Hematopoietic multipotent progenitor cell (in vitro differentiated cells): ENCODE measurements around the gene POTEH. TPM values are rescaled to one million over a fixed set of nuclear protein-coding genes. Genes with fewer than 3 reads are reported as not detected.
"Not testable (repeated sequence)": the region's sequence is repeated elsewhere in the genome, so short reads cannot be mapped to it uniquely, and the experiment has no call there.

Experiments used
- DNase-seq, 3 donors: peaks; one replicate each; pipeline ENCODE4 v3.0.0-alpha.2; 2011 to 2015; ENCODE audit warnings: low read depth in 2 of 3, low spot score in 2 of 3
- total RNA-seq: library from RNA; depleted of rRNA; stranded (reverse); fragments of >200 nt; gene quantifications from one replicate; pipeline ENCODE4 v1.2.3, GENCODE V29; 2012

Gene POTEH
- total RNA-seq = not detected

DNA sequence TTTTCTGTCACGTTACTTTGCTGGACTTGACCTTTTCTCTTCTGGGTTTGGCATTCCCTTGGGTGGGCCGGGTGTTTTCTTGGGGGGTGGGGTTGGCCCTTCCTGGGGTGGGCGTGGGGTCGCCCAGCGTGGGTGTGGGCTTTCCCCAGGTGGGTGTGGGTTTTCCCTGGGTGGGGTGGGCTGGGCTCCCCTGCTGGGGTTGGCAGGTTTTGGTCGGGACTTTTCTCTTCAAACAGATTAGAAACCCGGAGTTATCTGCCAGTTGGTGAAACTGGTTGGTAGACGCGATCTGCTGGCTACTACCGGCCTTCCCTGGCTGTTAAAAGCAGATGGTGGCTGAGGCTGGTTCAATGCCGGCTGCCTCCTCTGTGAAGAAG is at the start of gene POTEH:
POTEH (plus strand) TSS at position 278 of the 377 bp plus-strand sequence; CDS start at position 330, 52 bp downstream.
- not testable (repeated sequence) for DNase-seq

DNA sequence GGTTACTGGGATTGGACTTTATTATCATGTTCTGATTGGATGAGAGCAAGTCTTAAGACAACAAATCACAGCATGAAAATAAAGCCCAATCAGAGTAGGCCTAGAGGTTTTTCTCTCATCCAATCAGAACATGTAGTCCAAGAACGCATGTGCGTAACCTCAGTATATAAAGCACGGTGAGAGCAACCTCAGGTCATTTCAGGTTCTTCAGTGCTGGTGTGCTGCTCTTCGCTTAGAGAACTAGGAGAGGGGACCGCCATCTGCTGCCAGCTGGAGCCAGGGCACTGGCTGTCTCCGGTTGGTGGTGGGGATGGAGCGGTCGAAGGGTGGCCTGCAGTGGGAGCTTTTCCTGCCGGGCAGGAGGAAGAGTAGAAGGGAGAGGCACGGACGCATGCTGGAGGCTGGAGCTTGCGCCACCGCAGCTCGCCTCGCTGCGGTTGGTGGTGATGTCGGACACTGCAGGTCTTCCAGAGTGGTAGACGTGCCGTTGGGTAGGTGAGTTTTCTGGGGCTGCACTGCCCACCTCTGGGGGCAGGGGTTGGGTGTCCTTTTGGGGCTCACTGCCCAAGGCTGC is 47.5 kb upstream of the POTEH start:
- not testable (repeated sequence) for DNase-seq

DNA sequence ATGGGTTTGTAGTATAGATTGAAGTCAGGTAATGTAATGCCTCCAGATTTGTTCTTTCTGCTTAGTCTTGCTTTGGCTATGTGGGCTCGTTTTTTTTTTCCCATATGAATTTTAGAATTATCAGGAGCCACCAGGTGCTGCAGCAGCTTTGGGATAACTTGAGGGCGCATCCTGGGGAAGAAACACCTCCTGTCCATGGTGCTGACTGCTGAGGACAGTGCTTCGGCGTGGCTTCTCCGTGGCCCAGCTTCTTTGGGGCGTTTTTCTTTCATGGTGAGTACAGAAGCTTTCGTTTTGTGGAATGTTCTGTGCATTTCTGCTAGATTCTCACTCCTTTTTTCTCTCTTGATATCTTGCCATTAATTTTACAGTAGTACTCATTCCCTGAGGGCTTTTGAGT is 37.9 kb upstream of the POTEH start:
- DNase-seq = not testable (repeated sequence)

DNA sequence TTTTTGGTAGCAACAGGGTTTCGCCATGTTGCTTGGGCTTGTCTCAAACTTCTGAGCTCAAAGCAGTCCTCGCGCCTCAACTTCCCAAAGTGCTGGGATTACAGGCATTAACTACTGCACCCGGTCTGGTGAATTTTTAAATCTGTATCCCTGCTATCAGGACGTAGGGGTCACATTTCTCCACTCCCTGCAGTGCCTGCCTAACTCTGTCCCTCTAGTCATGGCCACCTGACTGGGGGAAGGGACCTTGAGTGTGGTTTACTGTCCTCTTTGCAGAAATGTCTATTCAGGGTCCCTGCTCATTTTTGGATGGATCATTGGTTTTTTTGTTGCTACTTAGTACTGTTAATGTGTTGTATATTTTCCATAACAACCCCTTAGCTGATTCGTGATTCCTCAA is 37.1 kb upstream of the POTEH start:
- DNase-seq = not testable (repeated sequence)

DNA sequence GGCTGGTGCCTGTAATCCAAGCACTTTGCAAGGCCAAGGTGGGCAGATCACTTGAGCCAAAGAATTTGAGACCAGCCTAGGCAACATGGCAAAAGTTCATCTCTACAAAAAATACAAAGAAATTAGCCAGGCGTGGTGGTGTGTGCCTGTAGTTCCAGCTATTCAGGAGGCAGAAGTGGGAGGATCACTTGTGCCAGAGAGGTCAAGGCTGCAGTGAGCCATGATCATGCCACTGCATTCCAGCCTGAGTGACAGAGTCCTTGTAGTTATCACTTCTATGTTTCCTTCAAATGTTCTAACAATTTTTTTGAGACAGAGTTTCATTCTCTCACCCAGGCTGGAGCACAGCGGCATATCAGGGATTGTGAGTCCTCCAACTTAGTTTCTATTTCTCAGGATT is 36.6 kb upstream of the POTEH start:
- DNase-seq = not testable (repeated sequence)

DNA sequence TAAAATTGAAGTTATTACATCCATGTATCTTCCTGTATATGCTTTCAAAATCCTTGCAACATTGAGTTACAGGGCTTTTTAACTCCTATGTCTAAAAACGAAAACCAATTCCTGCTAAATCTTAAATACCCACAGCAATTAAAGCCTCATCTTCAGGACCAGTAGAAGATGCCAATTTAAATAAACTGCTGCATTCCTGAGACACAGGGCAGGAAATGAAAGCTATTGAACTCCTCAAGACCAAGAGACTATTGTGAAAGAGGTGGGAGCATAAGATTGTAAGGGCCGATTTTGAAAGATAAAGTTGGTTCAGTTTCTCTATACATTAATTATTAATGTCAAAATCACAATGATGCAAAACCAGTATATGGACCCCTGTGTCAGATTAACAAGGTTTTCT is 28.7 kb upstream of the POTEH start:
- not testable (repeated sequence) for DNase-seq

DNA sequence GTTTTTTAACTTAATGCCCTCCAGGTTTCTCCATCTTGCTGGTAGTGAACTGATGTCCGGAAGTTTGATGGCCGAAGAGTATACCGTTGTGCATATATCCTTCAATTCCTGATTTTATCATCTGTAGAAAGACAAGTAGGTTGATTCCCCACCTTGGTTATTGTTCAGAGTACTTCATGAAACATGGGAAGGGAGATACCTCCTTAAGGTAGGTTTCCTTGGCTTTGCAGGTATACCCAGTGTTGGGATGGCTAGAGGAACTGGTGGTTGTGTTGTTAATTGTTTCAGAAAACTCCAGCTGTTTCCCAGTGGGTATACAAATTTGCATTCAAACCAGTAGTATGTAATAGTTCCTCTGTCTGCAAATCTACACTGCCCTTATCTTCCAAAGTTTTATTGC is 25.1 kb upstream of the POTEH start:
- DNase-seq = not testable (repeated sequence)

DNA sequence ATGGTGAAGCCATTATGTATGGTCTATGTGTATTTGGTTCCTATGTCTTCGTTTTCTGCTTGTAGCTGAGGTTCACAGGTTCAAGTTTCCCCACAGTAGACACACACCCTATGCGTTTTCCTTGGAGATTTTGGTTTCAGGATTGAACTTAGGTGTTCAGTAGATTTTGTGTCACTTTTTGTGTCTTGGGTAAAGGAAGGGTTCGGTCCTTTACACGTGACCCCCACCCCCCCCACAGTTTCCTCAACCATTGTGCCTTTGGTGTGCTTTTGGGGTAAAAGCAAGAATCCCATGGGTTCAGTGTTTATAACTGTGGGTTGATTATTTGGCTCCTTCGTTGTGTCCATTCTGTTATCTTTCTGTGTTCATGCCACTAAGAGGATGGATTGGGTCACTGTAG is 24.3 kb upstream of the POTEH start:
- DNase-seq = not testable (repeated sequence)

DNA sequence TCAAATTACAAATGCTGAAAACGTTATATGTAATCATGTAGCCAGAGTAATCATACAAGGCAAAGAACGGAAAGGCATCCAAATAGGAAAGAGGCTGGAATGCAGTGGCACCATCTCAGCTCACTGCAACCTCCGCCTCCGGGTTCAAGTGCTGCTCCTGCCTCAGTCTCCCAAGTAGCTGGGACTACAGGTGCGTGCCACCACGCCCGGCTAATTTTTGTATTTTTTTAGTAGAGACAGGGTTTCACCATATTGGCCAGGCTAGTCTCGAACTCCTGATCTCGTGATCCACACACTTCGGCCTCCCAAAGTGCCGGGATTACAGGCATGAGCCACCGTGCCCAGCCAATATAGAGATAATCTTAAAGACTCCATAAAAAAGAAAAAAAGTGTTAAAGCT is 20.4 kb upstream of the POTEH start:
- not testable (repeated sequence) for DNase-seq

DNA sequence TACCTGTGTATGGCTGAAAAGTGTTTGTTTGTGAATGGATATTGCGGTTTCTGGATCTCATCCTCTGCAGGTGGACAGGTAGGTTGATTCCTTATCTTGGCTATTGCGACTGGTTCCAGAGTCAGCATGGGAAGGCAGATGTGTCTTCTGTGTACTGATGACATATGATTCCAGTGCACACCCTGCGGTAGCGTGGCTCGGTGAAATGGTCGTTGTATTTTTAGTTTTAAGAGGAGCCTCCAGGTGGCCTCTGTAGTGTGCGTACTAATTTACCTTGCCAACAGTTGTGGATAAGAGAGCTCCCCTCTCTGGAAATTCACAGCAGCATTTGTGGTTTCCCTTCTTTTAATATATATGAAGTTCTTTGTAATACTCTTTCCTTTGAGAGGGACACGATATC is 10.1 kb upstream of the POTEH start:
- not testable (repeated sequence) for DNase-seq

DNA sequence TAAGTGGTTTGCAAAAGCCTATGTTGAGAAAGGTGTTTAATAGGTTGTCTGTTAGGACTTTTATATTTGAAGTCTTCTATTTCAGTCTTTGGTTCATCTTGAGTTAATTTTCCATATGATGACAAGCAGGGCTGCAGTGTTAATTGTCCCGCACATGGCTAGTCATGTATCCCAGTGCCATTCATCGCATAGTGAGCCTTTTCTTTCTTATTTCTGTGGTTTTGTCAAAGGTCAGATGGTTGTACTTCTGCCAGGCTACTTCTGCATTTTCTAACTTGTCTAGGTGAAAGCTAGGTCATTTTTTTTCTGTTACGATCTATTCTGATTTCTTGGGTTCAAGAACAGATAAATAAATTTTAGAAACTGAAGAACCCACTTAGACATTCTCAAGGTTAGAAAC is 5.7 kb upstream of the POTEH start:
- not testable (repeated sequence) for DNase-seq

DNA sequence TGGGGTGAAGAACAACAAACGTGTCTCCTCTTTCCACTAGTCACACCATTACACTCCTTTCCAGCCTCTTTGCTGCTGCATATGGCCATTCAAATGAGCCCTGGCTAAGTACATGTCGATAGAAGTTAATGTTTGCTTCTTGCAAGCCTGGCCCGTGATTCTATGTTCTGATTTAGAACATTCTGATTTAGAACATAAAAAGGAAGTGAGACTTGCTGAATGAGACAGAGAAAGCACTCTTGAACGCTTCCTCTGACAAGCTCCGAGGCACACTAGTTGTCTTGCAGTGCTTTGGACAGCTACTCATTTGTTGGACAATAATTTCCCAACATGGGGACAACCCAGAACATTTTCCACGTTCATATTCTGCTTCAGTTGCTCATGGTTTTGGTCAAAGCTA is 5.1 kb upstream of the POTEH start:
- not testable (repeated sequence) for DNase-seq

DNA sequence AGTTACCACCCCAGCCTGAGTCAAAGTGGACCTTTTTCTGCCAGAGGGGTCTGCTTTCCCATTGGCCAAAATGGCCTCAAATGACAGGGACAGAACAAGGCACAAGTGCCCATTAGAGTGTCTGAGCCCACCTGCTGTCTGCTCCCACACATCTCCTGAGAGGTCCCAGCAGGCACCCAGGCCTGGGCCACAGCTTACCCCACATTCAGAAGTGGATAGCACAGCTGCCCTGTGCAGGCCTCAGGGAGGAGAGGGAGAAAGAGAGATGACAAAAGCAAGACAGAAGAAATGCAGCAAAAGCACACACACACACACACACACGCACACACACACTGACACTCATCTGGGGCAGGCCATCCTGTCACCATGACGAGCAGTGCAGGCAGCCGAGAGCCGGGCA is 4.2 kb upstream of the POTEH start:
- not testable (repeated sequence) for DNase-seq

DNA sequence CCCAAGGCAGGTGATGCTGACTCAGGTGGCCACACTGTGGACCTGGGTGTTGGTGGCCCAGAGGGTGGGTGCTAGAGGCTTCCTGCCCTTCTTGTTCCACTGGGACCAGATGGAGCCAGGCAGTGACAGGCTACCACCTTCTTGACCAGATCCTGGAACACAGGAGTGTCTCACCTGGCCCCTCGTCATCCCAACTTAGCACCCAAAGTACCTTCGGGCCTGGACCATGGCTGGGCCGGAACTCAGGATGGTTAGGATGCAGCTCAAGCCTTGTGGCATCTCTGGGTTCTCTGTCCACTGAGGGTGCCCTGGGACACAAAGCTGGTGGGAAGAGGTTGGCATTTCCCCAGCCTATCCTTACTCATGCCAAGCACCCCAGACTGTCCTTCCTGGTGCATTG is 2.7 kb upstream of the POTEH start:
- not testable (repeated sequence) for DNase-seq

DNA sequence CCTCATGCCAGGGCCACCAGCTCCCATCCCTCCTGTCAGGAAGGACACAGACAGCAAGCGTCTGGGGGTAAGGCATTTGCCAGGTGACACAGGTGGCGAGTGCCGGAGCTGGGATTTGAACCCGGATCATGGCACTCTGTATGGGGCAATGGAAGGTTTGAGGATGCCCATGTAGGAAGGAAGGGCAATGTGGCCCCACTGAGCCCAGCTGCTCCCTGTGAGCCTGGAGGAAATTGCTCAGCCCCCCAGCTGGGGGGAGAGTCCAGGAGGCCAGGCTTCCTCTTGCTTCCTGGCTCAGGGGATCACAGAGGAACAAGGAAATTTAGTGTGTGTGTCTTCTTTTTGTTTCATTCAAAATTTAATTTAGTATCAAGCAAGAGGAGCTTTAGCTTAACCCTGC is 2.1 kb upstream of the POTEH start:
- DNase-seq = not testable (repeated sequence)

DNA sequence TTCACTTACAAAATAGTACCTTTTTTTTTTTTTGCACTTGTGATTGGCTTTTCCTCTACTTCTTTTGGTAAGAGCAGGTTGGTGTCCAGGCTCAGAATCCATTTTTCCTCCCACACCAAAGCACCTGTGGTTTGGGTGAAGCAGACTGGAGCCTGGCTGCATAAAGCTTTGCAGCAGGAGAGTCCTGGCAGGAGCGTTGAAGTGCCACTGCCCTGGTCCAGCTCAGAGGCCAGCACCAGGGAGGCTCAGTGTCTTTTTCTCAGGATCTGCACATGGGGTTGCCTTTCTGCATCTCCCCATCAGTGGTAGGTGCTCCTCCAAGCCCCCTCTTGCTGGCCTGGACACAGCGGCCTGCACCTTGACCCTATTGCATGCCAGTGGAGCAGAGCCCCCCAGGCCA is 1.7 kb upstream of the POTEH start:
- DNase-seq = not testable (repeated sequence)

DNA sequence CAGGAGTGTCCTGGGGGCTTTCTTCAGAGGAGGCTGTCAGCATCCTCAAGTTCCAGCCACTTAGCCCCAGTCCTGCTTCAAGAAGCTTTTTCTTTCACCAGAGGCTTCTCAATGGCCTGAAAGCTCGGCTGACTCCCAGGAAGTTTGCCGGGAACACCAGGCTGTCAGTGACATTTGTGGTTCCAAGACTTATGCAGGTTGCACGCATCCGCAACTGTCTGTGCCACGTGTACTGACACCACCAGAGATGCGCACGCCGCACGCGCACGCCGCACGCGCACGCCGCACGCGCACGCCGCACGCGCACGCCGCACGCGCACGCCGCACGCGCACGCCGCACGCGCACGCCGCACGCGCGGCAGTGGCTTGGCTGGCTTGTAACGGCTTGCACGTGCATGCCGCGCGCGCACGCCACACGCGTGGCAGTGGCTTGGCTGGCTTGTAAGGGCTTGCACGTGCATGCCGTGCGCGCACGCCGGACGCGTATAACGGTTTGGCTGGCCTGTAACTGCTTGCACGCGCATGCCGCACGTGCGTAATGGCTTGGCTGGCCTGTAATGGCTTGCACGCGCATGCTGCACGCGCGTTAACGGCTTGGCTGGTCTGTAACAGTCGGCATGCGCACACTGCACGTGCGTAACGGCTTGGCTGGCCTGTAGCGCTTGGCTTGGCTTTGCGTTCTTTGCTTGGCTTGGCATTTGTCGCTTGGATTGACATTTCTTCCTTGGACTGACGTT is 646 bp upstream of the POTEH start:
- DNase-seq = not testable (repeated sequence)

DNA sequence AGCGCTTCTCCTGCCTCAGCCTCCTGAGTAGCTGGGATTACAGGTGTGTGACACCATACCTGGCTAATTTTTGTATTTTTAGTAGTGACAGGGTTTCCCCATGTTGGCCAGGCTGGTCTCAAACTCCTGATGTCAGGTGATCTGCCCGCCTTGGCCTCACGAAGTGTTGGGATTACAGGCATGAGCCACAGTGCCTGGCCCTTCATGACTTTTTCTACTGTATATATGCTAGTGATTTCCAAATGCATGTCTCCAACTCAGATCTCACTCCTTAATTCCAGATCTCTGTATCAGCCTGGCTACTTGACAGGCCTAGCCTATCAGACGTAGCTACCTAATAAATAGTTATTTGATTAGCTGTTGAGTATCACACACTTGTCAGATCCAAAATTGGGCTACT is 23.8 kb downstream of the POTEH start:
- DNase-seq = not testable (repeated sequence)

DNA sequence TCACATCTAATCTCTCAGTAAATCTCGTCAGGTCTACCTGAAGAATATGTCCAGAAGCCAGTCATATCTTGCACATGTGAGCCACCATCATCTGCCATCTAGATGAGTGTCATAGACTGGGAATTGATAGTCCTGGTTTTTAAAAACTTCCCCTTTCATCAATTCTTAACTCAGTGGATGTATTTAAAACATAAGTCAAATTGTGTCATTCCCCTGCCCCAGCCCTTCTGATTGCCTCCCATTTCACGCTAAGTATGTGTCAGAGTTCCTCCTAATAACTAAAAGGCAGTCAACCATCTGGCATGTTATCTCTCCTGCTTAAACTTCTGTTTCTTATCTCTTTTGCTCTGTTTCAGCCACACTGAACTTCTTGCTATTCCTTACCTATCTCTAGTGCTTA is 24.3 kb downstream of the POTEH start:
- DNase-seq = not testable (repeated sequence)

DNA sequence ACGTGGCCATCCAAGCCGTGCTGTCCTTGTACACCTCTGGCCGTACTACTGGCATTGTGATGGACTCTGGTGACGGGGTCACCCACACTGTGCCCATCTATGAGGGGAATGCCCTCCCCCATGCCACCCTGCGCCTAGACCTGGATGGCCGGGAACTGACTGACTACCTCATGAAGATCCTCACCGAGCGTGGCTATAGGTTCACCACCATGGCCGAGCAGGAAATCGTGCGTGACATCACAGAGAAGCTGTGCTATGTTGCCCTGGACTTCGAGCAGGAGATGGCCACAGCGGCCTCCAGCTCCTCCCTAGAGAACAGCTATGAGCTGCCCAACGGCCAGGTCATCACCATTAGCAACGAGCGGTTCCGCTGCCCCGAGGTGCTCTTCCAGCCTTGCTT is 32.1 kb downstream of the POTEH start:
- DNase-seq = not testable (repeated sequence)

DNA sequence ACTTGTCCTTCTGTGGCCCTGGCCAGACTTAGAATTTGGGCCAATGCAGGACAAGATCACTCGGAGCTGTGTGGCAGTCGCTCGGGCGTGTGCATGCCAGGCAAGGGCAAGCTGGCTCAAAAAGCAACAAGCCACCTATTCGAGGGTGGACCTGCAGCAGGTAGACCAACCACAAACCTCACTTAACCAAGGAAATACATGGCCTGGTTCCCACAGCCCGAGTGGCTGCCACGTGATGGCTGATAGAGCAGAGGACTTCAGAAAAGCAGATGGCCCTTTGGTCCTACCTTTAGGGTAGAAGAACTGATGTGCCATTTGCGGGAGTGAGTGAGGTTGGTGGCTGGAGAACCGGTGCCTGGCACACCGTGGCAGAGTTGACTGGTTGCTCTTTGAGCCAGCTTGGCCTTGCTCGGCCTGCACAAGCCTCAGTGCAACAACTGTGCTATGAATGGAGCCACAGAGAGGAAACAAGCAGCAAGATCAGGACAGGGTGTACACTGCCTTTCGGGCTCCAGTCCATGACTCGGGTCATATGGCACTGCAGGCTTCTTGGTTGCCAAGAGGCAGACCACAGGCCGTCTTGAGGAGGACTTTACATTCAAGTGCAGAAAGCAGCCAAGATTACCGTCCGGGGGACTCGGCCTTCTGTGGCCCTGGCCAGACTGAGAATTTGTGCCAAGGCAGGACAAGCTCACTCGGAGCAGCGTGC is 39.5 kb downstream of the POTEH start:
- DNase-seq = not testable (repeated sequence)

DNA sequence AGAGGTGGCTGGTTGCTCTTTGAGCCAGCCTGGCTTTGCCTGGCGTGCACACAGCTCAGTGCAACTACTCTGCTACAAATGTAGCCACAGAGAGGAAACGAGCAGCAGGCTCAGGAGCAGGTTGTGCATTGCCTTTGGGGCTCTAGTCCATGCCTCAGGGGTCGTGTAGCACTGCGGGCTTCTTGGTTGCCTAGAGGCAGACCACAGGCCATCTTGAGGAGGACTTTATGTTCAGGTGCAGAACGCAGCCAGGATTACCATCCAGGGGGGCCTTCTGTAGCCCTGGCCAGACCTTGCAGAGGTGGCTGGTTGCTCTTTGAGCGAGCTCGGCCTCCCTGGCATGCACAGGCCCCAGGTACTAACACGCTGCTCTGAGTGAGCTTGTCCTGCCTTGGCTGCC is 41.2 kb downstream of the POTEH start:
- DNase-seq = not testable (repeated sequence)
